Mesodermal cell (in vitro differentiated cells): ENCODE results near the gene CELF4.

ENCODE experiments used
- H3K27ac ChIP-seq: 2 replicates; pipeline ENCODE4 v1.7.0; 2013; ENCODE audit warnings: mild to moderate bottlenecking, low read depth, low read length, moderate library complexity; ENCODE audit not compliant: severe bottlenecking
- H3K36me3 ChIP-seq: 2 replicates; pipeline ENCODE4 v1.7.1; 2013; ENCODE audit warnings: mild to moderate bottlenecking, low read length, moderate library complexity; ENCODE audit not compliant: control insufficient read depth, insufficient read depth
- H3K4me1 ChIP-seq: one replicate; pipeline ENCODE4 v1.7.1; 2013; ENCODE audit warnings: mild to moderate bottlenecking, low read length; ENCODE audit not compliant: insufficient read depth, control insufficient read depth, poor library complexity, severe bottlenecking
- H3K4me3 ChIP-seq: 2 replicates; pipeline ENCODE4 v1.7.0; 2013; ENCODE audit warnings: low read length, control low read depth, mild to moderate bottlenecking; ENCODE audit not compliant: insufficient read depth, poor library complexity, severe bottlenecking; ENCODE audit errors: extremely low read depth
- H3K9me3 ChIP-seq: 2 replicates; pipeline ENCODE4 v1.7.1; 2013; ENCODE audit warnings: mild to moderate bottlenecking, low read length, moderate library complexity; ENCODE audit not compliant: control insufficient read depth
- WGBS, 2 experiments: methylation state at CpG; one replicate each; pipeline ENCODE4 v1.1.5; 2013; ENCODE audit warnings: missing lambda C conversion rate in 2 of 2; ENCODE audit not compliant: insufficient coverage in 2 of 2; 5-methylcytosine and 5-hydroxymethylcytosine counted together

CELF4 gene

DNA sequence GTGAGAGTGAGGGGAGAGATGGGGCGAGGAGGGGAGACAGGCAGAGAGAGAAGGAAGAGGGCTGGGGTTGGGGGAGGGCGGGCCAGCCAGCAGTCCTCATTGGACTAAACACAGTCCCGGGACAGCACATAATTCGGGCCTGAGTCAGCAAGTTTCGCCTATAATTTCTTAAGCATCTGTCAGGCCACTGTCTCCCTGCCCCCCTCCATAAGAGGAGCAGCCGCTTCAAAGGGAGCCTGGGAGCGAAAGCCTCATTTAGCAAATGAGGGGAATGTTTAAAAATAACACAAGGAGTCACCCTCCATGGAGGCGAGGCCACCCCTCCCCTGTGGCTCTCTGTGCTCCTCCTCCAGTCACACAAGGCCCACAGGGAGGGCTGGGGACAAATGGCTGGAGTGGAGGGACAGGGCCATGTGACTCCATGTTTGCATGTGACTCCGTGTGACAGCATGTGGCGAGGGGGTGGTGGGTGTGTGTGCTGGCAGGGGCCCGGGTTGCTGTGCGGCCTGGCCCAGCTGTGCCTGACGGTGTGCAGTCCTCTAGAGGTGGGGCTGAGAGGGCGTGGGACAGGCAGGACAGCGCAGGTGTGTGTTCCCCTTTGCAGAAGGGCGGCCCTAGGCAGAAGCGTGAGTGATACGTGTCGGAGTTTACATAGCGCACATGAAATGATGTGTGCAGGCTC, 162.4 kb downstream of the CELF4 start:
- Histone ChIP-seq H3K4me3 (no peak overlapping the region), H3K9me3 (no peaks in the 10 kb centered on the region), H3K4me1 (peaks cover 22% of the 10 kb centered on the region), H3K27ac (peak overlapping the region; percentile 77), H3K36me3 (no peaks in the 10 kb centered on the region)
- 65 to 73% methylated on average over 12 to 18 of the region's 20 CpGs for WGBS, 2 experiments

DNA sequence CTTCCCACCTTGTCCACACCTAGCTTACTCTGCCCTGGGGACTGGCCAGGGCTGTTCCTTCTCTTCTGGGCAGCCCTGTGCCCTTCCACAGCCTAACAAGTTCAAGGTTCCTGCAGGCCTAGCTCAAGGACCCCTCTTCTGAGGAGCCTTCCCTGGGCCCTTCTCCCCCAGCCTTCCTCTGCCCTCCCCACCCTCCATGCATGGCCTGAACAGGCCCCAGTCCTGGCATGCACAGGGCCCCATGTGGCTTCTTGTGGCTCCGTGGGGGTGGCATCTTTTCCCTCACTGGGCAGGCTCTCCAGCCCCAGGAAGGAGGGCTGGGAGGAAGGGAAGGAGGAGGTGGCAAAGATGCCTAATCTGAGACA, 162.9 kb downstream of the CELF4 start:
- H3K36me3 ChIP-seq: no peaks in the 10 kb centered on the region
- H3K4me1 ChIP-seq: peaks cover 22% of the 10 kb centered on the region
- no CpG with 5 or more reads among the region's 1 CpG for WGBS, 2 experiments
- no peak overlapping the region for H3K4me3 ChIP-seq
- no peaks in the 10 kb centered on the region for H3K9me3 ChIP-seq
- H3K27ac ChIP-seq: peak overlapping the region; percentile 77

DNA sequence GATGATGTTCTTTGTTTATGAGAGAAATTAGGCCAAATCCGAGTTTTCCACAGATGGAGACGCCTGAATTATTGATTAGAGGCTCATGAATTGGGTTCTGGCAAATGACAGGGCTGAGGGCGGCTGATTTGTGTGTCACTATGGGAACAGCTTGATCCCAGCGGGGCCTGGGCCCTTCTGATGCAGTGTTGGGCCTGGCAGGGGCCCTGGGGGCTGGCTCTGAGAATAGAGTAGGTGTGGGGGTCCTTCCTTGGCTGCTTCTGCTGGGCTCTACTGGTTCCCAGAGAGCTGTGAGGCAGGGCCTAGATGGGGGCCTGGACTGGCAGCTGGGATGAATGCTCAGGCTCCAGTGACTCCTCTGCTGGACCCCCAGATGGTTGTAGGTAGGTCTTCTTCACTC, 164.8 kb downstream of the CELF4 start:
- H3K9me3 ChIP-seq: no peaks in the 10 kb centered on the region
- H3K36me3 ChIP-seq: no peaks in the 10 kb centered on the region
- H3K4me3 ChIP-seq: no peak overlapping the region
- no peak overlapping the region for H3K27ac ChIP-seq
- H3K4me1 ChIP-seq: peaks cover 22% of the 10 kb centered on the region
- WGBS, 2 experiments: 78 to 93% methylated on average over 2 to 4 of the region's 4 CpGs

DNA sequence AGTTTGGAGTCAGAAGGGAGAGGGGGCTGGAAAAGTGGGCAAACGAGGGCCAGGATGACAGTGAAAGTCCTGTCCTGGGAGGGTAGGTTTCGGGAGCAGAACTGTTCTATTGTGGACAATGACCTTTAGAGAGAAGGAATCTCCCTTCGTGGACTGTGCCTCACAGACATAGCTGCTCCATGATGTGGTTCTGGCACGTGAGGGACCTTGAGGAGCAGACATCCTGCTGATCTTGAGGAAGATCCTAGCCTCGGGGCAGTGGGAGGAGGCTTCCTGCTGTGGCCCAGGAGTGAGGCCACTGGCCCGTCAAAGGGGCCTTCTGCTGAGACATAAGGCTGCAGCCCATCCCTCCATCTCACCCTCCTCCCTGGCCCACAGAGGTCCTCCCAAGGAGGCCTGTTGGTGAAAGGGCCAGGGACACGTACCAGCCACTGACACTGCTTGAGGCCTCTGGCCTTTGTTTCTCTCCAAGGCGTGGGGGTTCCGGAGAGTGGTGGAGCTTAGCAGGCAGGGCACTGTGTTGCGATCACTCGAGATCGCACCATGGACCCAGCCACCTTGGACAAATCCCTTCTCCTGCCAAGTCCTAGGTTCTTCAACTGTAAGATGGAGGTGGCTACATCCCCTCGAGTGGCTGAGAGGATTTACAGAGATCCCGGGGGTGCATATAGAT, 167.2 kb downstream of the CELF4 start:
- no peaks in the 10 kb centered on the region for H3K9me3 ChIP-seq
- no peaks in the 10 kb centered on the region for H3K36me3 ChIP-seq
- WGBS, 2 experiments: 79 to 80% methylated on average over 12 to 13 of the region's 14 CpGs
- no peak overlapping the region for H3K27ac ChIP-seq
- H3K4me3 ChIP-seq: no peak overlapping the region
- peaks cover 14% of the 10 kb centered on the region for H3K4me1 ChIP-seq

DNA sequence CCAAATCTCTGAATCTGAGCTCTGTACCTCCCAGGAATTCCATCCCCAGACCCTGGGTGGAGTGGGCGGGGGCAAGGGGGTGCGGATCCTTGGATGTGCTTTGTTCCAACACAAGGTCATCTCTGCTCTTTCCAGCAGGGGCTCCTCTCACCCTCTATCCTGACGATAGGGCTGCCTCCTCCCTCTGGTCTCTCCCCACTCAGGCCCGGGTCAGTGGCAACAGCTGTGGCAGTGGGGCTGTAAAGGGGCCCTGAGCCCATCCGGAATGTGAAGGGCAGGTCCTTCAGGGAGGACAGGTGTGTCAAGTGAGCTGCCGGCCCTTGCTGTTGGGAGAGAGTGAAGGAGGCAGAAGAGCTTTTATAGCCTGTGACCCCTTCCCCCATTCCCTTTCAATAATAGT, 167.8 kb downstream of the CELF4 start:
- H3K4me3 ChIP-seq: no peak overlapping the region
- no peaks in the 10 kb centered on the region for H3K9me3 ChIP-seq
- H3K4me1 ChIP-seq: peaks cover 9% of the 10 kb centered on the region
- no peak overlapping the region for H3K27ac ChIP-seq
- WGBS, 2 experiments: 80% methylated on average over 2 to 3 of the region's 6 CpGs
- H3K36me3 ChIP-seq: no peaks in the 10 kb centered on the region

DNA sequence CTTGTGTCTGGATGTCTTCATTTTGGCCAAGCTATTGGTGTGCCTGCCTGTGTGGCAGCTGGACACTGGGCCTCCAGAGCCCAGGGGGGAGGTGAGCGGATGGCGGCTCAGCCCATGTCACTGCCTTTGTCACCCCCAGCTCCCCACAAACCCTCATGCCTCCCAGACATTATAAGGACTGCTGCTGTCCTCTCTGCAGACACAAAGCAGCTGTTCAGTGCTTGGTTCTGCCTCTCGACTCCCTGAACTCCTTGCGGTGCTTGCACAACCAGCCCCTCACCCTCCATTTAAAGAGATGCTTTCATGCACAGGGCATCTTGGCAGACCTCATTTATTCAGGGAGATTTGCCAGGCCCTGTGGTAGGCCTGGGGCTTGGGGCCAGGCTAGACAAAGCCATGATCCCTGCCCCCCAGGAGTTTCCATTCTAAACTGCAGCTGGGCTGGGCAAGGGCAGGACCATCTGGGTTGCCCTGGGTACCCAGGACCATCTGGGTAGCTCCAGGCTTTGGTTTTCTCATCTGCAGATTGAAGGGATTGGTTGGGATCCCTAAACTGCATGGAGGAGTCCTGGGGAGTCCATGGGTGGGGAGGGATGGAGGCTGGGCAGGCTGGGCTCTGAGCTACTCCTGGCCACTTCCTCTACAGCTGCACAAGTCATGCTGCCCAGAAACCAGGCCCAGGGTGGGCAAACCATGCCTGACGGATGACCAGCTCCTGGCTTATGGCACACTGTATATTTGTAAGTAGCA, 168.5 kb downstream of the CELF4 start:
- no peak overlapping the region for H3K27ac ChIP-seq
- peaks cover 4% of the 10 kb centered on the region for H3K4me1 ChIP-seq
- no peak overlapping the region for H3K4me3 ChIP-seq
- 67 to 87% methylated on average over 3 to 5 of the region's 5 CpGs for WGBS, 2 experiments
- no peaks in the 10 kb centered on the region for H3K36me3 ChIP-seq
- no peaks in the 10 kb centered on the region for H3K9me3 ChIP-seq

DNA sequence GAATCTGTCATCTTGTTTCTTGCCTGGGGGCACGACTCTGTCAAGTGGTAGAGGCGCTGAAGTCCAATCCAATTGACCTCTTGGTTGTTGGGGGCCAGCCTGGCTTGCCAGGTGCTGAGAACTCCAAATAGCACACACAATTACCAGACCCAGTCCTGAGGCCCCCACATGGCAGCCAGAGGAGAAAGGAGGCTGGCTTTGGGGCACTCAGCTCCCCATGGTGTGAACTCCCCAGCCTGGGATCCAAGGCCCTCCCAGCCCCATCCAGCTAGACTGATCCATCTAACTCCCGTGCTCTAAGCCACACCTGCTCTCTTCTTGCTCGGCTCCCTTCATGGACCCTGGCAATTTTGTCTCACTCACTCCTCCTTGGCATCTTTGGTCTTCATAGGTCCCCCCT, 170.0 kb downstream of the CELF4 start:
- H3K9me3 ChIP-seq: no peaks in the 10 kb centered on the region
- H3K27ac ChIP-seq: no peak overlapping the region
- peaks cover 6% of the 10 kb centered on the region for H3K4me1 ChIP-seq
- H3K36me3 ChIP-seq: no peaks in the 10 kb centered on the region
- H3K4me3 ChIP-seq: no peak overlapping the region
- 93% methylated on average over 4 of the region's 4 CpGs for WGBS, 2 experiments

DNA sequence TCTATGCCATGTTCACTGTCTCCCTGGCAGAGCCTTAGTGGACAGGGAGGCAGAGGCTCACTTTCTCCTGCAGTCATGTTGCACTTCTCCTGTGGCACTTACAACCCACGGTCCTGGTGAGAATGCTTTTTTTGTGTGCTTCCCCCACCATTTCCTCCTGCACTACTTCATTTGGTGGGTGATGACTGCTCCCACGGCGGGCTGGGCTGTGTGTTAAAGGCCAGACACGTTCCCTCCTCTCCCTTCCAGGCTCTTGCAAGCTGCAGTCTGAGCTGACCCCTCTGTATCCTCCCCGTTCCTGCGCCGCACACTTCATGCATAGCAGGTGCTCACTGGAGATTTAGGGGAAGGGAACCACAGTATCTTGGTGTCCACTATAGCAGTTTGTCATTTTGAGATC, 170.5 kb downstream of the CELF4 start:
- Histone ChIP-seq H3K4me3 (no peak overlapping the region), H3K36me3 (no peaks in the 10 kb centered on the region), H3K4me1 (peaks cover 6% of the 10 kb centered on the region), H3K27ac (no peak overlapping the region), H3K9me3 (peaks cover 3% of the 10 kb centered on the region)
- 92 to 94% methylated on average over 6 to 7 of the region's 7 CpGs for WGBS, 2 experiments

DNA sequence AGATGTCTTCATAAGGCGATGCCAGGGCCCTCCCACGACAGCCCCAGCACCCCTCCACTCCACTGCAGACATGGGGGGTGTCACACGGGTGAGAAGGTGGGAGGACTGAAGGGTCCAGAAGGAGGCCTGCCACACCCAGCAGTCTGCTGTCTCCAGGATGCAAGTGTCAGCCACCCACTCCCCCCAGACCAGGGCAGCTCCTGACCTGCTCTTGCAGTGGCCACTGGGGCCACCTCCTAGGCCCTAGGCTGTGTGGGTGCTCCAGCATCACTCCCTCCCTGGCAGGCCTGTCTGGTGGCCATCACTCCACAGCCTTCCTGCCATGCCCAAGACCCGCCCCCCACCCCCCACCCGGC, 171.0 kb downstream of the CELF4 start:
- no peaks in the 10 kb centered on the region for H3K36me3 ChIP-seq
- no peak overlapping the region for H3K27ac ChIP-seq
- WGBS, 2 experiments: 20% methylated on average over 1 of the region's 5 CpGs; no CpG with 5 or more reads in 1 of the 2 experiments
- peaks cover 6% of the 10 kb centered on the region for H3K4me1 ChIP-seq
- H3K4me3 ChIP-seq: peak overlapping the region; percentile 28
- H3K9me3 ChIP-seq: peaks cover 6% of the 10 kb centered on the region

DNA sequence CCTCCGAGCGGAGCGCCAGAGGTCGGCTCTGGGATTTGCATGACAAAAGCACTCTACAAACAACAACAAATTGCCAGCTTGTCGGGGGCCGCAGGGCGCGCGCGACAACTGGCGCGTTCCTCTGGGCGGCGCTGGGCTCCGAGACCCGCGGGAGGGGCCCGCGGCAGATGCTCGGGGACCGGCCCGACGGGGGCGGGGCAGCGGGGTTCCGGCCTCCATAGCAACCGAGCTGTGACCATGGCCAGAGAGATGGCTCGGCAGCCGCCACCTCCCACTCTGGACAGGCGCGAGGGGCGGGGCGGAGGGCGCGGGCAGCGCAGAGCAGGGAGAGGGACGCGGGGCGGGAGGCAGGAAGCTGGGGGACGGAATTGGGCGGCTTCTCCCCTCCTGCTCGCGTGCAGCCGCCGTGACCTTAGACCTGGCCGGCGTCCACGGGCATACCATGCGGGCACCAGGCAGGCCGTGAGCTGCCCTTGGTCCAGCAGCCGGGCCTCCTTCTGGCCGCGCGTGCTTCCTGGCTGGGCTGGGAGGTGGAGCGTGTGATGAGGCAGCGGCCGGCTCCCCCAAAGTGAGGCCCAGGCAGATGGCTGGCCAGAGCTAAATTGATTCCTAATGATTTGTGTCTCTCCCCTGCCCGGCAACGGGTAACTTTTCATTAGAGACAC, 171.5 kb downstream of the CELF4 start:
- H3K4me3 ChIP-seq: peak overlapping the region; percentile 28
- H3K4me1 ChIP-seq: peaks cover 6% of the 10 kb centered on the region
- H3K27ac ChIP-seq: no peak overlapping the region
- H3K36me3 ChIP-seq: no peaks in the 10 kb centered on the region
- peaks cover 11% of the 10 kb centered on the region for H3K9me3 ChIP-seq
- WGBS, 2 experiments: 1 to 3% methylated on average over 30 to 49 of the region's 59 CpGs
